ENCODE results near the gene PCYOX1L.

PCYOX1L gene, protein sequence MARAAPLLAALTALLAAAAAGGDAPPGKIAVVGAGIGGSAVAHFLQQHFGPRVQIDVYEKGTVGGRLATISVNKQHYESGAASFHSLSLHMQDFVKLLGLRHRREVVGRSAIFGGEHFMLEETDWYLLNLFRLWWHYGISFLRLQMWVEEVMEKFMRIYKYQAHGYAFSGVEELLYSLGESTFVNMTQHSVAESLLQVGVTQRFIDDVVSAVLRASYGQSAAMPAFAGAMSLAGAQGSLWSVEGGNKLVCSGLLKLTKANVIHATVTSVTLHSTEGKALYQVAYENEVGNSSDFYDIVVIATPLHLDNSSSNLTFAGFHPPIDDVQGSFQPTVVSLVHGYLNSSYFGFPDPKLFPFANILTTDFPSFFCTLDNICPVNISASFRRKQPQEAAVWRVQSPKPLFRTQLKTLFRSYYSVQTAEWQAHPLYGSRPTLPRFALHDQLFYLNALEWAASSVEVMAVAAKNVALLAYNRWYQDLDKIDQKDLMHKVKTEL

DNA sequence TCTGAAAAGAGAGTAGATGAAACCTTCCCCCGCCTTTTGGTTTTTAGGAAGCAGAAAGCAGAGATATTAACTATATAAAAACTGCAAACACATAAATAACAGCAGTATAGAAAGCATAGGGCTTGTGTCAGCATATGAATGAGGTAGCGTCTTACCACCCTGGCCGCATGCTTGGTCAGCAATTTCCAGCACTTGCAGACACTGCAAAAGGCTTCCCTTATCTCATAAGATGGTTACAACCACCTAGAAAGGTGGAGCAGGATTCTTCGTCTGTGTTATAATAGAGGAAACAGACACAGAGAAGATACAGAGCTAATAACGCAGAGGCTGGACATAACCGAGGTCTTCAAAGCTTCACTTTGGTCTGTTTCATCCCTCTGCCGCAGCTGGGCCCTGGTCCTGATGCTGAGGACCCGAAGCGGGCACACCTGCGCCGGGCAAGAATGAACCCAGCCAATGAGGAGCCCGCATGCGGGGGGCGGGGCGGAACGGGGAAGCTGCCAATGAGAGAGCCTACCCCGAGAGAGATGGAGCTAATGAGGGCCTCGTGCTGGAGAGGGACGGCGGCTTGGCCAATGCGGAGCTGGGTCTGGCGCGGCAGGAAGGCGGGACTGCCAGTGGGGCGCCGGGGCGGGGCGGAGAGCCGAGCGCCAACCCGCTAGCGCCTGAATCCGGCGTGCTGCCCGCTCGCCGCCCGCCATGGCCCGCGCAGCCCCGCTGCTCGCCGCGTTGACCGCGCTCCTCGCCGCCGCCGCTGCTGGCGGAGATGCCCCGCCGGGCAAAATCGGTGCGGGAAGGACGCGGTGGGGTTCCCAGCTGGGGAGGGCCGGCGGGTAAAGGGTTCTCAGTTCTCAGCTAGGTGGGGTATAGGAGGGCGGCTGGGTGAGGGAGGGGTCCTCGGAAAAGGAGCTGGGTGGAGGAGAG is at the start of gene PCYOX1L:
Gene PCYOX1L (plus strand): TSS at position 677 of the 924 bp plus-strand sequence. CDS start 23 bp downstream, at position 700.
- in situ Hi-C loops (cut with MboI; ENCODE audit: low sequenced_read_pairs): no loop called here

DNA sequence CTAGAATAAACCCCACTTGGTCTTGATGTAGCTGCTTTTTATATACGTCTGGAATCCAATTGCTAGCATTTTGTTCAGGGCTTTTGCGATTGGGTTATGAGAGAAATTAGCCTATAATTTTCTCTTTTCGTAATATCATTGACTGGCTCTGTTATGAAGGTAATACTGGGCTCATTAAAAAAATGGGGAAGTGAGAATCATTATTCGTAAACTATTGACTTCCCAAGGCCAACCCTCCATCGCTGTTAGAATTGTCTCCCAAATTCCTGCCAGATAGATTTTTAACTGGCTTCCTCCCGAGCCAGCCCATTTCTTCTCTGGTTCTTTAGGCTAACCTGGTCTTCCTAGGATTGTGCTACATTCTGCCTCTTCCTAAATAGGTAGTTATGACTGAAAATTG is 48.5 kb upstream of the PCYOX1L start:
- in situ Hi-C loops (cut with MboI; ENCODE audit: low sequenced_read_pairs): no loop called here

DNA sequence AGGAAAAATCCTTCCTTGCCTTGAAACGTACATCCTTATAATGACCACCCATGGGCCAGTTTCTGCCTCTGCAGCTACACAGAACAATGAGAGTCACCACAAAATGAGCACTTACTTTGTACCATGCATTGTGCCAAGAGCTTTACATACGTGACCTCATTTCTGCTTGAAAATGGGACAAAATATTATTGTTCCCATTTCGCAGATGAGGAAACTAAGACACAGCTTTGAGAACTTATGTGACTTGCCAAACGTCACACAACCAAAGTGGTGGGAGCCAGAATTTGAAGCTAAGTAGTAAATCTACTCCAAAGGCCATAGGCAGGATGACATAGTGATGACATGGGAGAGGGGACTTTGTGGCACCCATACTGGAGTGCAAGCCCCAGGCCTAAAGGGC is 47.4 kb upstream of the PCYOX1L start:
- in situ Hi-C loops (cut with MboI; ENCODE audit: low sequenced_read_pairs): no loop called here

DNA sequence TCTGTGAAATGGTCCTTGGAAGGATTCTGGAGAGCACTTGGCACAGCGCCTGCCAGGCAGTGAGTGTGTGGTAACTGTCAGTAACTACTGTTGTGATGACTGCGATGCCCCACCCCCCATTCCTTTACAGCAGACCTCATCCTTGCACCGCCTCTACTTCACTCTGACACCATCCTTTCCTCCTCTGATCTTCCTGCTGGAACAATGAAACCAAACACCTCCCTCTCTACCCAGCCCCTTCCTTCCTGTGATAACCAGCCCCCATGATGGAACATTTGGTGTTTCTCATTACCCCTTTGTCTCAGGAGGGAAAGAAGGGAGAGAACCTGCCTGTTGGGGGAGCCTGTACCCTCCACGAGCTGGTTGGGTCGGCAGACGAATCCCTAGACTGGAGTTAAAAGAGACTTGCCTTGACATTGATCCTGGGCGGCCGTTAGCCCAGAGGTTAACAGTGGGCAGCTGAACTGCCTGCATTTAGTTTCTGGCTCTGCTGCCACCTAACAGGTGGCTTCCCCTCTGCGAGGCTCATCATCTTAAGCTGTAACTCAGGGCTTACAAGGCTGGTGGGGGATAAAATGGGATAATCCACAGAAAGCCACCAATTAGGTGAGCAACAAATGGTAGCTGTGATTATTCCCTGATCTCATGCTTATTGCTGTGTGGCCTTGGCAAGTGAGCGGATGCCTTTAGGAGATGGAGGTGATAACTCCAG is 46.7 kb upstream of the PCYOX1L start:
- in situ Hi-C loops (cut with MboI; ENCODE audit: low sequenced_read_pairs): no loop called here

DNA sequence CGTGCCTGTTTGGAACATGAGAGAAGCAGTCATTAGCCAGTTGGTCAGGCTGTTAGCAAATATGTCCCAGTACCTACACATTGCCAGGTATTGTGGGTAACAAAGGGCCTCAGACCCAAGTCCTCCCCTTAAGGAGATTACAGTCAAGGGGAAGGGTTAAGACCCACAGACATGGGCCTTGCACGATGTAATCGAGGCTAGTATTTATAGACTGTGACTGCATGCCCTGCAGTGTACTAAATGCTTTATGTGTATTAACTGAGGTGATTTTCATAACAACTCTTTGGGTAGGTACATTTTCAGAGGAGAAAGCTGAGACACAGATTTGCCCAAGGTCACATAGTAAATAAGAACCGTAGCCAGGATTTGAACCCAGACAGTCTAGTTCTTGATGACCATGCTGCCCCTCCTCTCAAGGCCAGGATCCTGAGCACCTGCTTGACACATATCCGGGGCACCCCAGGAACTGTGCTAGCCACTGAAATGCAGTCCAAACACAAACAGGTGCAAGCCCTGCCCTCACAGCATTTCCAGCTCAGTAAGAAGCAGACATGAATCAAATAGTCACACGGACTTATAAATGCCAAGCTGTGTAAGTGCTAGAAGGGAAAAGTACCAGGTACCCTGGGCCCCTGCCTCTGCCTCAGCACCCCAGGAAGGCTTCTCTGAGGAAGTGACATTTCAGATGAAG is 44.5 kb upstream of the PCYOX1L start:
- in situ Hi-C loops (cut with MboI; ENCODE audit: low sequenced_read_pairs): no loop called here

DNA sequence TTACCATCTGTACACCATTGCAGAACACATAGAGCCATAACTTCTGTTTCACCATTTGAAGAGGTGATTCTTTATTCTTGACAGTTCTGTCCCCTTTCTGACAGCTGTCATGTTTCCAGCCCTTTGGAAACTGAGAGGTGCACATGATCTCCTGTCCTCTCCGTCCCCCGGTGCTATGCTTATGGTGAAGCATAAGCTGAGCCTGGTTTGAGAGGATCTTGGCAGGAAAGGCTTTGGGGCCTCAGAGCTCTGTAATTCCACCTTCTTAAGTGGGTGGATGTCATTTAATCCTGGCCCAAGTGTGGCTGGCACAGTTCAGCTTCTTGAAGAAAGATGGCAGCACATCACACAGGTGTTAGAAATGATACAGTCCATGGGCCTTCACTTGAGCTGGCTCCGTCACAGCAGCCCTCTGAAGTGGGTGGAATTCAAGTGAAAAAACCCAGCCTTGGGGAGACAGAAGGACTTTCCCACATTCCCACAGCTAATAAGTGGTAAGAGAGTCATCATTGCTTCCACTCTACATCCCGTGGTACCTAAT is 43.2 kb upstream of the PCYOX1L start:
- in situ Hi-C loops (cut with MboI; ENCODE audit: low sequenced_read_pairs): no loop called here

GRCh38 chr5:149315753-149316152 is 42.1 kb upstream of the PCYOX1L start:
- in situ Hi-C loops (cut with MboI; ENCODE audit: low sequenced_read_pairs): no loop called here

DNA sequence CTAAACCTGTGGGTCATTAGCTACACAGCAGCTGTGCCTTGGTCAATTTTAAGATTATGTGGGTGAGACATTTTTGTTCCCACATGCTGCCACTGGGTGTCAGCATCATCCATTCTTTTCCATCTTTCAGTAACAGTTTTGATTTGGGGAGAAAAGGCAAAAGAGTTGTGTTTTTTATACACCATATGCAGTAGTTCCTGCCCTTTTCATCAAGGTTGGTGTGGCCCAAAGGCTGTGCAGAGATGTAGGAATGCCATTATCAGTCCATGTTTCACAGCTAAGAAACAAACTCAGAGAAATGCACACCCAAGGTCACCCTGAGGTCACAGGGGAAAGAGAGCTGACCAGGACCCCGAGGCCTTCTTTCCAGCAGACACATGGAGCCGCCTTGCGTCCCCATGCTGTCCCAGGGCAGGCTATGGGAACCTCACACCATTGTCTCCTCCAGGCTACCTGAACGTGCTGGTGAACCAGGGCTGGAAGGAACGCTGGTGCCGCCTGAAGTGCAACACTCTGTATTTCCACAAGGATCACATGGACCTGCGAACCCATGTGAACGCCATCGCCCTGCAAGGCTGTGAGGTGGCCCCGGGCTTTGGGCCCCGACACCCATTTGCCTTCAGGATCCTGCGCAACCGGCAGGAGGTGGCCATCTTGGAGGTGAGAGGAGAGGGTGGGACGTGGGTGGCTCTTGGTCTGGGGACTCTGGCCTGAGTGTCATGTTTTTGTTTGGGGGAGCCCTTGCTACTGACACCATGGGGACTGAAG is 40.4 kb upstream of the PCYOX1L start:
- in situ Hi-C loops (cut with MboI; ENCODE audit: low sequenced_read_pairs): no loop called here

DNA sequence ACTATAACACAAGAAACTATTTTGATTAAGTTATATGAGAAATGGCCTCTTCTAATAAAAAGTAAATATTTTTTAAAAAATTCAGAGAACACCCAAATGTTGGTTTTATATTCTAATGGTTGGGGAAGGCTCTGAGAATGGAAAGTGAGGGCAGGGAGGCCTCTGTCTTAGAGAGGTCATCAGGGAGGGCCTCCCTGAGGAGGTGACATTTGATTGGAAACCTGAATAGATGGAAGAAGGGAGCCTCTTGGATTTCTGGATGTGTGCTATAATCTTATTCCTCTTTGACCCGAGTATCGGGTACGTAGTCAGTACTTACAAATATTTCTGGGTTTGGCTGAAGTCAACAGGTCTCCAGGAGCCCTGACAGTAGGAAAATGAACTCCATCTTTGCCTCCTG is 38.7 kb upstream of the PCYOX1L start:
- in situ Hi-C loops (cut with MboI; ENCODE audit: low sequenced_read_pairs): no loop called here

- in situ Hi-C loops (cut with MboI; ENCODE audit: low sequenced_read_pairs): no loop called here
These were observed 37.0 kb upstream of the PCYOX1L start for GRCh38 chr5:149320791-149321330.

DNA sequence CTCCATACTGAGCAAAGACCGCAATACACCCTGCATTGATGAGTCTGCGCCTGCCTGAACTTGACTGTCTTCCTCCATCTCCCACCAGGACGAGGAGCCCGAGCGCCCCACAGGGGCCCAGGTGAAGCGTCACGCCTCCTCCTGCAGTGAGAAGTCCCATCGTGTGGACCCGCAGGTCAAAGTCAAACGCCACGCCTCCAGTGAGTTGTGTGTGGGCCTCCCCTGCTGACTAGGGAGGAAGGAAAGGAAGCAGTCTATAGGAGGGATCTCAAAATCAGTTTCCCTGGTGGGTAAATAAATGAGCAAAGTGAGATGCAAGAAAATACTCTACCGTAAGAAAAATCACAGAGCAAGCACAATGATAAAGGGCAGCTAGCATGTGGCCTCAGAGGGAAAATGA is 35.3 kb upstream of the PCYOX1L start:
- in situ Hi-C loops (cut with MboI; ENCODE audit: low sequenced_read_pairs): no loop called here

DNA sequence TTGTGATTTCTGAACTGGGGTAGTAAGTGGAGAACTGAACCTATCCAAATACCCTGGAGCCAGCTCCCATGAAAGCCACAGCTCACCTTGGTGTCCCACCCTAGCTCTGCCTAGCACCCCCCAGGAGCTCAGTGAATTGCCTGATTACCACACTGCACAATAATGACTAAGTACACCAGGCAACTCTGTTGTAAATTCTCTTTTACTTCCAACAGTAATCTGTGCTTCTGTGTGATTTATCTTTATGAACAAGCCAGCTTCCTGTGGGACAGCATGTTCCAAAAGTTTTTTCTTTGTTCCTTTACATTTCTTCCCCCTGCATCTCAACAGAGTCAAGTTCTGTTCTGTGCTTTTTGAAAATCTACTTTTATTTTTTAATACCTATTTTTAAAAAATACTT is 34.6 kb upstream of the PCYOX1L start:
- in situ Hi-C loops (cut with MboI; ENCODE audit: low sequenced_read_pairs): no loop called here

- in situ Hi-C loops (cut with MboI; ENCODE audit: low sequenced_read_pairs): no loop called here
These were observed 34.1 kb upstream of the PCYOX1L start for GRCh38 chr5:149323621-149324205.

DNA sequence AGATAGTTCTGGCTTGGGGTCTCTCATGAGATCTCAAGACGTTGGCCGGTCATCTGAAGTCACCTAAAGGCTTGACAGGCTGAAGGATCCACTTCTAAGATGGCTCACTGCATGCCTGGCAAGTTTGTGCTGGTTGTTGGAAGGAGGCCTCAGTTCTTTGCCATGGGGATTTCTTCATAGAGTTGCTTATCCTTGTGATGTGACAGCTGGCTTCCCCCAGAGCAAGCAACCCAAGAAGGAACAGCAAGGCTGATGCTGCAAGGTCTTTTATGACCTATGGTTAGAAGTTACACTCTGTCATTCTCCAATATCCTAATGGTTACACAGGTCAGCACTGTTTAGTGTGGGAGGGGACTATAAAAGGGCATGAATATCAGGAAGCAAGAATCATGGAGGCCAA is 33.2 kb upstream of the PCYOX1L start:
- in situ Hi-C loops (cut with MboI; ENCODE audit: low sequenced_read_pairs): no loop called here

DNA sequence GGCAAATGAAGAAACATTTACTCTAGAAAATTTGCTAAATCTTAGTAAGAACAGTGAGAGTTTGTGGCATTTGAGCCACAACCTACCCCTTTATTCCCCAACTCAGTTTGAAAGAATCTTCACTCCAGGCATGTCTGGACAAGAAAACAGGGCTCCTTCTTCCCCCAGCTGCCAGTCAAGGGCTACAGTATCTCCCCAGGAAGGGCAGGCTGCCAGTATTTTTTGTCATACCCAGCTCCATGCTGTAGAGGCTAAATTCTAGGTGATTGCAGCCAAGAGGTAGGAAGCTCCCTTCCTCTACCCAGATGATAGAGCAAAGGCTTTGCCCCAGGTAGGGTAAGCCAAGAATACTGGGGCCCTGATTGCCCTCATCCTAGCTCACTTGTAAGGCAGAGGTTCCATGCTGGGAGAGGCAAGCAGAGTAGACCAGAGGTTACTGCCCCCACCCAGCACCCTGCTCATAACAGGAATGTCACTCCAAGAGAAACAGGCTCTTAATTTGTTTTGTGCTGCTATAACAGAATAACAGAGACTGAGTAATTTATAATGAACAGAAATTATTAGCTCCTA is 32.6 kb upstream of the PCYOX1L start:
- in situ Hi-C loops (cut with MboI; ENCODE audit: low sequenced_read_pairs): no loop called here

- in situ Hi-C loops (cut with MboI; ENCODE audit: low sequenced_read_pairs): no loop called here
These were observed 32.0 kb upstream of the PCYOX1L start for GRCh38 chr5:149325894-149326293.

- in situ Hi-C loops (cut with MboI; ENCODE audit: low sequenced_read_pairs): no loop called here
These were observed 31.2 kb upstream of the PCYOX1L start for GRCh38 chr5:149326611-149327010.

GRCh38 chr5:149328177-149328576 is 29.7 kb upstream of the PCYOX1L start:
- in situ Hi-C loops (cut with MboI; ENCODE audit: low sequenced_read_pairs): no loop called here

Measured in hTERT RPE-1 (cell line).